DOHH2 (cell line): Measurements from ENCODE around the gene XPC.

Source experiments
- H3F3A ChIP-seq: fragments of 200-600 bp; sonication (generic), shearing (Covaris generic); 2 replicates; pipeline ENCODE4 v1.6.0; 2016; ENCODE audit warnings: antibody characterized with exemption, mild to moderate bottlenecking; ENCODE audit not compliant: control insufficient read depth, insufficient read depth
- H3K27ac ChIP-seq: fragments of 200-600 bp; sonication (generic); 2 replicates; pipeline ENCODE4 v1.5.1; 2014; ENCODE audit warnings: low read depth, mild to moderate bottlenecking, low read length, moderate library complexity
- H3K27me3 ChIP-seq: fragments of 200-600 bp; sonication (generic); 2 replicates; pipeline ENCODE4 v1.6.1; 2014; ENCODE audit warnings: mild to moderate bottlenecking, low read length, mixed read lengths; ENCODE audit not compliant: control insufficient read depth
- H3K36me3 ChIP-seq: fragments of 200-600 bp; sonication (generic); 2 replicates; pipeline ENCODE4 v1.6.1; 2014; ENCODE audit warnings: mild to moderate bottlenecking, low read length, moderate library complexity, mixed read lengths; ENCODE audit not compliant: control insufficient read depth
- H3K4me1 ChIP-seq: fragments of 200-600 bp; sonication (generic); 2 replicates; pipeline ENCODE4 v1.6.1; 2014; ENCODE audit warnings: mild to moderate bottlenecking, low read length, mixed read lengths; ENCODE audit not compliant: control insufficient read depth
- H3K4me2 ChIP-seq: fragments of 200-600 bp; sonication (generic); 2 replicates; pipeline ENCODE4 v1.6.0; 2014; ENCODE audit warnings: mild to moderate bottlenecking, low read length, moderate library complexity
- H3K4me3 ChIP-seq: fragments of 200-600 bp; sonication (generic); 2 replicates; pipeline ENCODE4 v1.5.1; 2014; ENCODE audit warnings: mild to moderate bottlenecking, low read length, mixed read lengths
- H3K79me2 ChIP-seq: fragments of 200-600 bp; sonication (generic); 2 replicates; pipeline ENCODE4 v1.6.1; 2014; ENCODE audit warnings: mild to moderate bottlenecking, low read length, mixed read lengths; ENCODE audit not compliant: control insufficient read depth
- H3K9me2 ChIP-seq: fragments of 200-600 bp; sonication (generic); replicated peaks from 2 replicates; pipeline ENCODE4 v1.6.1; 2014; ENCODE audit warnings: mild to moderate bottlenecking, low read length, mixed read lengths; ENCODE audit not compliant: control insufficient read depth
- H3K9me3 ChIP-seq: fragments of 200-600 bp; sonication (generic); 2 replicates; pipeline ENCODE4 v1.6.1; 2014; ENCODE audit warnings: antibody characterized with exemption, low read length, mixed read lengths; ENCODE audit not compliant: control insufficient read depth, insufficient read depth
- H4K20me1 ChIP-seq: fragments of 200-600 bp; sonication (generic); 2 replicates; pipeline ENCODE4 v1.6.0; 2014; ENCODE audit warnings: low read depth, mild to moderate bottlenecking, antibody characterized with exemption, low read length, moderate library complexity; ENCODE audit not compliant: control insufficient read depth, insufficient read depth
- EZH2phosphoT487 ChIP-seq: fragments of 200-600 bp; sonication (generic); IDR thresholded peaks from 2 replicates; pipeline ENCODE4 v1.6.1; 2017; ENCODE audit warnings: borderline replicate concordance, mild to moderate bottlenecking, antibody characterized with exemption, low read length, moderate library complexity, mixed read lengths
- TF ChIP-seq, protein P1 (sequence below): fragments of 200-600 bp; sonication (generic); IDR thresholded peaks from one replicate; pipeline ENCODE4 v1.5.1; 2014; ENCODE audit warnings: antibody characterized with exemption, mild to moderate bottlenecking, low read depth, low read length; ENCODE audit not compliant: poor library complexity, severe bottlenecking

Gene XPC

DNA sequence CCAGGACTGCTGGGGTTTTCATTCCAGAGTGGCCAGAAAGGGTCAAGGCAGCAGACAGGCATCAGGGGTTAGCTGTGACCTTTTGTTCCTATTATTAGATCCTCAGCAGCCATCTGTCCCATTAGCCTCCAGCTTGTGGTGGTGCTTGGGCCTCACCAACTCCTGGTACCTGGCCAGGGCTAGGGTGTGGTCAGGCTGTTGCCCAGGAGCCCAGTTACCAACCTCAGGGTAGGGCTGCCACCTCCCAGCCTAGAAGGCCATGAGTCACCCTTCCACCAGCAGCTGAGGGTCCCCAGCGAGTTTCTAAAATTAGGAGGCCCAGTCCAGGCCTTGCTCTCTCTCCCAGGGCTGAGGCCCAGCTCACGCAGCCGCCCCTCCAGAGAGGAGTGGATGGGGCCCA is 41.4 kb downstream of the XPC start:
- H3K27ac ChIP-seq, result no peak overlapping the region
- H3K27me3 ChIP-seq, result no peaks in the 10 kb centered on the region
- no peaks in the 10 kb centered on the region for H4K20me1 ChIP-seq
- no peak overlapping the region for H3K4me3 ChIP-seq
- TF ChIP-seq, protein P1, sequence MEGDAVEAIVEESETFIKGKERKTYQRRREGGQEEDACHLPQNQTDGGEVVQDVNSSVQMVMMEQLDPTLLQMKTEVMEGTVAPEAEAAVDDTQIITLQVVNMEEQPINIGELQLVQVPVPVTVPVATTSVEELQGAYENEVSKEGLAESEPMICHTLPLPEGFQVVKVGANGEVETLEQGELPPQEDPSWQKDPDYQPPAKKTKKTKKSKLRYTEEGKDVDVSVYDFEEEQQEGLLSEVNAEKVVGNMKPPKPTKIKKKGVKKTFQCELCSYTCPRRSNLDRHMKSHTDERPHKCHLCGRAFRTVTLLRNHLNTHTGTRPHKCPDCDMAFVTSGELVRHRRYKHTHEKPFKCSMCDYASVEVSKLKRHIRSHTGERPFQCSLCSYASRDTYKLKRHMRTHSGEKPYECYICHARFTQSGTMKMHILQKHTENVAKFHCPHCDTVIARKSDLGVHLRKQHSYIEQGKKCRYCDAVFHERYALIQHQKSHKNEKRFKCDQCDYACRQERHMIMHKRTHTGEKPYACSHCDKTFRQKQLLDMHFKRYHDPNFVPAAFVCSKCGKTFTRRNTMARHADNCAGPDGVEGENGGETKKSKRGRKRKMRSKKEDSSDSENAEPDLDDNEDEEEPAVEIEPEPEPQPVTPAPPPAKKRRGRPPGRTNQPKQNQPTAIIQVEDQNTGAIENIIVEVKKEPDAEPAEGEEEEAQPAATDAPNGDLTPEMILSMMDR, result no peak
- no peak for TF ChIP-seq EZH2phosphoT487
- H3K79me2 ChIP-seq, result no peaks in the 10 kb centered on the region
- H3K36me3 ChIP-seq, result peaks cover 25% of the 10 kb centered on the region
- H3F3A ChIP-seq, result no peaks in the 10 kb centered on the region
- H3K9me3 ChIP-seq, result no peaks in the 10 kb centered on the region
- no peak overlapping the region for H3K4me2 ChIP-seq
- no peaks in the 10 kb centered on the region for H3K9me2 ChIP-seq
- no peaks in the 10 kb centered on the region for H3K4me1 ChIP-seq

DNA sequence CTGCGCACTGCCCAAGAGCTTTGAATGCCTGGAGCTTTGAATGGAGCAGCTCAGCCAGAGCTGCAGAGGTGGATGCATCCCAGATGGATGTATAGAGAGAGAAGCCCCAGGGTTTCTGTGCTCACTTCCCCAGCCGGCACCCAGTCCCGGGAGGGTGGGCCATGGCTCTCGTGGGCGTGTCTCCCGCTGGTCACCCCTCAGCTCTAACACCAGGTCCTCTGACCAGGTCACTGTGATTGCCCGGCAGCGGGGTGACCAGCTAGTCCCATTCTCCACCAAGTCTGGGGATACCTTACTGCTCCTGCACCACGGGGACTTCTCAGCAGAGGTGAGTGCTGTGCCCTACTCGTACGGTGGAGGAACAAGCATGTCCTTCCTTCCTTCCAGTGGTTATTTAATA is 42.8 kb downstream of the XPC start:
- H4K20me1 ChIP-seq, result no peaks in the 10 kb centered on the region
- no peaks in the 10 kb centered on the region for H3K9me3 ChIP-seq
- peaks cover 37% of the 10 kb centered on the region for H3K36me3 ChIP-seq
- H3K9me2 ChIP-seq, result no peaks in the 10 kb centered on the region
- H3K27me3 ChIP-seq, result no peaks in the 10 kb centered on the region
- no peaks in the 10 kb centered on the region for H3K79me2 ChIP-seq
- H3K4me2 ChIP-seq, result no peak overlapping the region
- H3K4me3 ChIP-seq, result no peak overlapping the region
- no peak overlapping the region for H3K27ac ChIP-seq
- no peaks in the 10 kb centered on the region for H3F3A ChIP-seq
- no peak for TF ChIP-seq EZH2phosphoT487
- TF ChIP-seq, protein P1, result no peak
- no peaks in the 10 kb centered on the region for H3K4me1 ChIP-seq

DNA sequence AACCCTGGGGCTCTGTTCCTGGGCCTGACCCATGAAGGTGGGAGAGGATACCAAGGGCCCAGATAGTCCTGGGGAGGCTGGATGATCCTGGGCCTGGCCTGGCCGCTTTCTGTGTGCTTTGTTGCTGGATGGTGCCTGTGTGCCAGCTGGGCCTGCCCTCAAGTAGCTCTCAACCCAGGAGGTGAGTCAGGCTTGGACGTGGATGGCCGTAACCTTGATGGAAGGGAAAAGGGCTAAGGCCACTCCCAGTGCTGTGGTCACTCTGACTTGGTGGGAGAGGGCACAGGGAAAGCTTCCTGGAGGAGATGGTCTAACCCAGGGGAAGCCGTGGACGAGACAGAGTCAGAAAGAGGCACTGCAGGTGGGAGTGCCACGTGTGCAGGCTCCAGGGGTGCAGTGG is 44.1 kb downstream of the XPC start:
- Histone ChIP-seq H3K9me3 (no peaks in the 10 kb centered on the region), H3K27ac (no peak overlapping the region), H3K36me3 (peaks cover 46% of the 10 kb centered on the region), H3K27me3 (no peaks in the 10 kb centered on the region), H3K4me2 (no peak overlapping the region), H3K79me2 (no peaks in the 10 kb centered on the region), H3K4me3 (no peak overlapping the region), H3K9me2 (no peaks in the 10 kb centered on the region), H3F3A (no peaks in the 10 kb centered on the region), H3K4me1 (no peaks in the 10 kb centered on the region), H4K20me1 (no peaks in the 10 kb centered on the region)
- TF ChIP-seq EZH2phosphoT487, result no peak
- TF ChIP-seq, protein P1, result no peak

DNA sequence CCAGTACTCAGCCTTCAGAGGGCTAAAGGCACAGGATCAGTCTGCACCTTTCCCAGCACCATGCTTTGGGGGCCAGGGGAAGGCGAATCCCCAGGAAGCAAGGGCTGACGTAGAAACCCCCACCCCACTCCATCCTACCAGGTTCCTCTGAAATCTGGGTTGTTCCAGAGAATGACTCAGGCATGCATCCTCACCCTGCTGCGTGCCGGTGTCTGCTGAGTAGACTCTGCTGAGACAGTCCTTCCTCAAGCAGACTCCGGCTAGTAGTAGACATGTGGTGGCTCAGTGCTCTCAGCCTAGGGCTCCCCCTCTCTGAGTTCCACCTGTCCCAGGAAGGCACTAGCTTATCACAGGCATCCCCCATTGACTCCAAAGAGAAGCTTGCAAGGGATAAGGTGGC is 44.5 kb downstream of the XPC start:
- Histone ChIP-seq H4K20me1 (no peaks in the 10 kb centered on the region), H3K4me1 (no peaks in the 10 kb centered on the region), H3K9me3 (no peaks in the 10 kb centered on the region), H3K4me3 (no peak overlapping the region), H3K27ac (no peak overlapping the region), H3K27me3 (no peaks in the 10 kb centered on the region), H3K36me3 (peaks cover 48% of the 10 kb centered on the region), H3K9me2 (no peaks in the 10 kb centered on the region), H3K79me2 (no peaks in the 10 kb centered on the region; the same call in 1 of the 2 replicates), H3K4me2 (no peak overlapping the region), H3F3A (no peaks in the 10 kb centered on the region)
- TF ChIP-seq, protein P1, result no peak
- TF ChIP-seq EZH2phosphoT487, result no peak
